Measurements from ENCODE around the gene EPOP. TPM values are rescaled to one million over a fixed set of nuclear protein-coding genes. Genes with fewer than 3 reads are reported as not detected.
"Not testable (repeated sequence)": the region's sequence is repeated elsewhere in the genome, so short reads cannot be mapped to it uniquely, and the experiment has no call there.

EPOP gene

DNA sequence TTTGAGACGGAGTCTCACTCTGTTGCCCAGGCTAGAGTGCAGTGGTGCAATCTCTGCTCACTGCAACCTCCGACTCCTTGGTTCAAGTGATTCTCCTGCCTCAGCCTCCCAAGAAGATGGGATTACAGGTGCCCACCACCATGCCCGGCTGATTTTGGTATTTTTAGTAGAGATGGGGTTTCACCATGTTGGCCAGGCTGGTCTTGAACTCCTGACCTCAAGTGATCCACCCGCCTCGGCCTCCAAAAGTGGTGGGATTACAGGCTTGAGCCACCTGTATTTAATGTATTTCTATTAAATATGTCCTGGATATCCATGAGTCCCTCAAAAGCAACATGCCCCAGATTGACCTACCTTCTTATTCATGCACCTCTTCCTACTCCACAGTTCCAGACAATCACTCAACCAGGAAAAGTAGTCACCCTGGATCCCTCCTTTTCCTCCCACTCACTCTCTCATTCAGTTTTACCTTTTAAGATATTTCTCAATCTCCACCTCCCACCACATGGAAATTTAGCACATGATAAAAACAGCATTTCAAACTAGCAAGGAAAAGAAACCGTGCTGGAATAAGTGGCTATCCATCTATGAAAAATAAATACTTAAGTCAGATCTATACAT lies 48.0 kb downstream of the EPOP start:
- H2BK12ac ChIP-seq (ENCODE audit: low read length); H2AK5ac ChIP-seq (ENCODE audit: low read depth, low read length); H3K9ac ChIP-seq (ENCODE audit: low read depth, low read length, poor library complexity); DNase-seq (ENCODE audit: low spot score); H3K9me3 ChIP-seq (replicated peaks in 1 of 2; ENCODE audit: control insufficient read depth in 2 of 2, insufficient read depth in 1 of 2, low read depth in 1 of 2, low read length in 2 of 2); H2BK120ac ChIP-seq (ENCODE audit: low read depth, low read length); H3K36me3 ChIP-seq (replicated peaks in 1 of 2; ENCODE audit: control insufficient read depth in 2 of 2, insufficient read depth in 2 of 2, low read length in 2 of 2); H2BK5ac ChIP-seq (ENCODE audit: low read length); H3K4me3 ChIP-seq (ENCODE audit: low read length in 2 of 2); H3K27ac ChIP-seq (replicated peaks; ENCODE audit: low read length); H2AFZ ChIP-seq (ENCODE audit: low read length); H4K8ac ChIP-seq (ENCODE audit: low read depth, low read length); H2BK15ac ChIP-seq (ENCODE audit: low read length); H3K27me3 ChIP-seq (ENCODE audit: control insufficient read depth in 3 of 3, insufficient read depth in 3 of 3, low read depth in 1 of 3, low read length in 3 of 3); H3K14ac ChIP-seq (ENCODE audit: low read length); H3K18ac ChIP-seq (ENCODE audit: low read length); H3K4me1 ChIP-seq (ENCODE audit: control insufficient read depth in 2 of 2, insufficient read depth in 1 of 2, low read depth in 1 of 2, low read length in 2 of 2); H3K23ac ChIP-seq (ENCODE audit: low read depth, low read length, poor library complexity); H3K4ac ChIP-seq (ENCODE audit: low read length); H3K4me2 ChIP-seq (ENCODE audit: insufficient read depth, low read length, poor library complexity, severe bottlenecking); H3K79me1 ChIP-seq (ENCODE audit: low read depth, low read length); H4K91ac ChIP-seq (ENCODE audit: low read depth, low read length, poor library complexity): not testable (repeated sequence)
- WGBS, 2 donors (ENCODE audit: extremely low coverage in 2 of 2, insufficient read length in 2 of 2, insufficient replicate concordance in 1 of 2), result no CpG with 5 or more reads among the region's 6 CpGs

- Histone ChIP-seq H4K8ac (ENCODE audit: low read depth, low read length) (no peak overlapping the region), H3K4me2 (ENCODE audit: insufficient read depth, low read length, poor library complexity, severe bottlenecking) (no peak overlapping the region), H3K23ac (ENCODE audit: low read depth, low read length, poor library complexity) (no peak overlapping the region), H3K18ac (ENCODE audit: low read length) (no peak overlapping the region), H3K4ac (ENCODE audit: low read length) (no peak overlapping the region), H3K27ac (replicated peaks; ENCODE audit: low read length) (no peak overlapping the region), H3K9ac (ENCODE audit: low read depth, low read length, poor library complexity) (no peak overlapping the region), H4K91ac (ENCODE audit: low read depth, low read length, poor library complexity) (no peak overlapping the region), H2BK15ac (ENCODE audit: low read length) (no peak overlapping the region), H3K4me1 (ENCODE audit: control insufficient read depth in 2 of 2, insufficient read depth in 1 of 2, low read depth in 1 of 2, low read length in 2 of 2) (no peaks in the 10 kb centered on the region), H3K27me3 (ENCODE audit: control insufficient read depth in 3 of 3, insufficient read depth in 3 of 3, low read depth in 1 of 3, low read length in 3 of 3) (peaks cover 0 to 14% (median 0%) of the 10 kb centered on the region in 3 experiments), H2AK5ac (ENCODE audit: low read depth, low read length) (no peak overlapping the region), H2BK5ac (ENCODE audit: low read length) (no peak overlapping the region), H2BK12ac (ENCODE audit: low read length) (no peak overlapping the region), H3K9me3 (replicated peaks in 1 of 2; ENCODE audit: control insufficient read depth in 2 of 2, insufficient read depth in 1 of 2, low read depth in 1 of 2, low read length in 2 of 2) (no peaks in the 10 kb centered on the region), H3K14ac (ENCODE audit: low read length) (no peak overlapping the region), H3K36me3 (replicated peaks in 1 of 2; ENCODE audit: control insufficient read depth in 2 of 2, insufficient read depth in 2 of 2, low read length in 2 of 2) (no peaks in the 10 kb centered on the region), H2BK120ac (ENCODE audit: low read depth, low read length) (no peak overlapping the region), H3K79me1 (ENCODE audit: low read depth, low read length) (no peaks in the 10 kb centered on the region), H2AFZ (ENCODE audit: low read length) (no peak overlapping the region), H3K4me3 (ENCODE audit: low read length in 2 of 2) (no peak overlapping the region)
- no peak for DNase-seq (ENCODE audit: low spot score)
These were observed 49.3 kb downstream of the EPOP start for GRCh38 chr17:38625482-38625881.

GRCh38 chr17:38624782-38625355 lies 49.9 kb downstream of the EPOP start:
- H2BK120ac ChIP-seq (ENCODE audit: low read depth, low read length); H3K9me3 ChIP-seq (replicated peaks in 1 of 2; ENCODE audit: control insufficient read depth in 2 of 2, insufficient read depth in 1 of 2, low read depth in 1 of 2, low read length in 2 of 2); H3K4ac ChIP-seq (ENCODE audit: low read length); H2BK12ac ChIP-seq (ENCODE audit: low read length); H3K27ac ChIP-seq (replicated peaks; ENCODE audit: low read length); H3K18ac ChIP-seq (ENCODE audit: low read length); H2AK5ac ChIP-seq (ENCODE audit: low read depth, low read length); H3K23ac ChIP-seq (ENCODE audit: low read depth, low read length, poor library complexity); H2AFZ ChIP-seq (ENCODE audit: low read length); H3K4me2 ChIP-seq (ENCODE audit: insufficient read depth, low read length, poor library complexity, severe bottlenecking); H4K91ac ChIP-seq (ENCODE audit: low read depth, low read length, poor library complexity); H3K14ac ChIP-seq (ENCODE audit: low read length); H3K4me1 ChIP-seq (ENCODE audit: control insufficient read depth in 2 of 2, insufficient read depth in 1 of 2, low read depth in 1 of 2, low read length in 2 of 2); H2BK5ac ChIP-seq (ENCODE audit: low read length); H3K9ac ChIP-seq (ENCODE audit: low read depth, low read length, poor library complexity); H3K36me3 ChIP-seq (replicated peaks in 1 of 2; ENCODE audit: control insufficient read depth in 2 of 2, insufficient read depth in 2 of 2, low read length in 2 of 2); H2BK15ac ChIP-seq (ENCODE audit: low read length); H3K4me3 ChIP-seq (ENCODE audit: low read length in 2 of 2); H3K79me1 ChIP-seq (ENCODE audit: low read depth, low read length); DNase-seq (ENCODE audit: low spot score); H4K8ac ChIP-seq (ENCODE audit: low read depth, low read length): not testable (repeated sequence)
- no CpG with 5 or more reads among the region's 14 CpGs for WGBS, 2 donors (ENCODE audit: extremely low coverage in 2 of 2, insufficient read length in 2 of 2, insufficient replicate concordance in 1 of 2)
- peaks cover 0 to 16% (median 0%) of the 10 kb centered on the region in 3 experiments for H3K27me3 ChIP-seq (ENCODE audit: control insufficient read depth in 3 of 3, insufficient read depth in 3 of 3, low read depth in 1 of 3, low read length in 3 of 3)

Small RNAs within 50 kb of the gene (small RNA-seq; reads per million reads assigned to genes)
- gene MIR4726 (ENCODE audit: insufficient read depth), result 1.2 reads per million
- not detected for gene MIR4734 (ENCODE audit: insufficient read depth)
